Mesenchymal stem cell (in vitro differentiated cells and primary cell): ENCODE data around the gene POT1.
A peak's percentile ranks its signal among the peaks of the same experiment; 100 is the strongest.

Experiments
- DNase-seq: peaks from one replicate; pipeline ENCODE4 v3.0.0-alpha.2; 2013
- H2AFZ ChIP-seq: one replicate; pipeline ENCODE4 v1.6.1; 2013; ENCODE audit warnings: low read depth, mild to moderate bottlenecking, control low read depth, inconsistent platforms, low read length, moderate library complexity
- H2AK5ac ChIP-seq: 2 replicates; pipeline ENCODE4 v1.6.1; 2013; ENCODE audit warnings: low read length, moderate library complexity, mild to moderate bottlenecking, inconsistent platforms; ENCODE audit not compliant: severe bottlenecking
- H2BK120ac ChIP-seq: one replicate; pipeline ENCODE4 v1.6.1; 2013; ENCODE audit warnings: low read depth, mild to moderate bottlenecking, inconsistent platforms, low read length, moderate library complexity
- H2BK12ac ChIP-seq, 2 experiments: one replicate each; pipeline ENCODE4 v1.6.1; 2013; ENCODE audit warnings: inconsistent platforms in 2 of 2, low read length in 2 of 2, mild to moderate bottlenecking in 2 of 2, moderate library complexity in 2 of 2, control low read depth in 1 of 2
- H2BK15ac ChIP-seq: one replicate; pipeline ENCODE4 v1.6.1; 2013; ENCODE audit warnings: mild to moderate bottlenecking, low read depth, inconsistent platforms; ENCODE audit not compliant: poor library complexity, severe bottlenecking
- H2BK5ac ChIP-seq: 2 replicates; pipeline ENCODE4 v1.6.1; 2013; ENCODE audit warnings: low read depth, mild to moderate bottlenecking, low read length, control low read depth, inconsistent platforms; ENCODE audit not compliant: poor library complexity, severe bottlenecking
- H3K14ac ChIP-seq, 2 experiments: one replicate each; pipeline ENCODE4 v1.6.1; 2013; ENCODE audit warnings: inconsistent platforms in 2 of 2, low read length in 2 of 2, control low read depth in 1 of 2, mild to moderate bottlenecking in 1 of 2, moderate library complexity in 1 of 2
- H3K18ac ChIP-seq, 2 experiments: one replicate each; pipeline ENCODE4 v1.6.1; 2013; ENCODE audit warnings: inconsistent platforms in 2 of 2, low read length in 2 of 2, control low read depth in 1 of 2, low read depth in 1 of 2, mild to moderate bottlenecking in 1 of 2
- H3K23ac ChIP-seq, 2 experiments: one replicate each; pipeline ENCODE4 v1.6.1; 2013; ENCODE audit warnings: inconsistent platforms in 2 of 2, low read length in 2 of 2, mild to moderate bottlenecking in 2 of 2, moderate library complexity in 2 of 2, control low read depth in 1 of 2
- H3K27ac ChIP-seq: 2 replicates; pipeline ENCODE4 v1.5.1; 2013; ENCODE audit warnings: mild to moderate bottlenecking, moderate library complexity, low read length, control low read depth, inconsistent platforms; ENCODE audit not compliant: poor library complexity, severe bottlenecking
- H3K27me3 ChIP-seq, 2 experiments: 2 replicates each; pipeline versions ENCODE4 v1.6.1 to v1.7.0; 2013; ENCODE audit warnings: low read length in 2 of 2, mild to moderate bottlenecking in 2 of 2, moderate library complexity in 2 of 2, control low read depth in 1 of 2, inconsistent platforms in 1 of 2; ENCODE audit not compliant: control insufficient read depth in 1 of 2, insufficient read depth in 1 of 2
- H3K36me3 ChIP-seq, 2 experiments: 2 replicates each; pipeline versions ENCODE4 v1.6.1 to v1.7.0; 2013; ENCODE audit warnings: low read length in 2 of 2, control low read depth in 1 of 2, inconsistent platforms in 1 of 2, low read depth in 1 of 2, mild to moderate bottlenecking in 1 of 2; ENCODE audit not compliant: insufficient read depth in 2 of 2, control insufficient read depth in 1 of 2
- H3K4ac ChIP-seq, 2 experiments: one replicate each; pipeline ENCODE4 v1.6.1; 2013; ENCODE audit warnings: inconsistent platforms in 2 of 2, low read length in 2 of 2, mild to moderate bottlenecking in 2 of 2, moderate library complexity in 2 of 2, control low read depth in 1 of 2, low read depth in 1 of 2
- H3K4me1 ChIP-seq: 2 replicates; pipeline ENCODE4 v1.6.1; 2013; ENCODE audit warnings: low read depth, low read length, control low read depth; ENCODE audit not compliant: control insufficient read depth, insufficient read depth
- H3K4me2 ChIP-seq: 2 replicates; pipeline ENCODE4 v1.6.1; 2013; ENCODE audit warnings: low read length, mild to moderate bottlenecking, inconsistent platforms; ENCODE audit not compliant: poor library complexity, severe bottlenecking
- H3K4me3 ChIP-seq, 2 experiments: 2 replicates each; pipeline versions ENCODE4 v1.5.1 to v1.7.0; 2013; ENCODE audit warnings: low read length in 2 of 2, mild to moderate bottlenecking in 2 of 2, control low read depth in 1 of 2, low read depth in 1 of 2; ENCODE audit not compliant: insufficient read depth in 1 of 2
- H3K79me1 ChIP-seq: replicated peaks from 2 replicates; pipeline ENCODE4 v1.6.1; 2013; ENCODE audit warnings: mild to moderate bottlenecking, control low read depth, low read length, inconsistent platforms; ENCODE audit not compliant: poor library complexity, severe bottlenecking
- H3K9ac ChIP-seq: 2 replicates; pipeline ENCODE4 v1.7.0; 2013; ENCODE audit warnings: mild to moderate bottlenecking, low read length, moderate library complexity
- H3K9me3 ChIP-seq: 2 replicates; pipeline ENCODE4 v1.7.0; 2013; ENCODE audit warnings: mild to moderate bottlenecking, low read length; ENCODE audit not compliant: control insufficient read depth
- H4K8ac ChIP-seq: one replicate; pipeline ENCODE4 v1.6.1; 2013; ENCODE audit warnings: inconsistent platforms, mild to moderate bottlenecking, low read length, moderate library complexity
- H4K91ac ChIP-seq: one replicate; pipeline ENCODE4 v1.6.1; 2013; ENCODE audit warnings: mild to moderate bottlenecking, low read length, inconsistent platforms
- WGBS: methylation state at CpG from one replicate; pipeline ENCODE4 v1.1.7; 2013; ENCODE audit warnings: mixed read lengths; 5-methylcytosine and 5-hydroxymethylcytosine counted together

The POT1 gene

DNA sequence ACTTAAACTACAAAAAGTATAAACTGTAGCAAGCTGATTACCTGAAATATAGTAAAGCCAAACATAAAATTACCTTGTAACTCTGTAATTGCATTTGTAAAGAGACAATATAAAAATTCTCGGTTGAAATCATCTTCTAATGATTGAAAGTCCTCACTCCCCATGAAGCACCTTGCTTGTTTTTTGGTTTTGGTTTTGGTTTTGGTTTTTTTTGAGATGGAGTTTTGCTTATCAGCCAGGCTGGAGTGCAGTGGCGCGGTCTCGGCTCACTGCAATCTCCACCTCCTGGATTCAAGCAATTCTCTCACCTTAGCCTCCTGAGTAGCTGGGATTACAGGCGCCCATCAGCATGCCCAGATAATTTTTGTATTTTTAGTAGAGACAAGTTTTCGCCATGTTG, 130.2 kb downstream of the POT1 start:
- no peak overlapping the region for H3K18ac ChIP-seq
- H3K9ac ChIP-seq: no peak overlapping the region
- no peaks in the 10 kb centered on the region for H3K79me1 ChIP-seq
- H2BK120ac ChIP-seq: no peak overlapping the region
- no peak overlapping the region for H2BK15ac ChIP-seq
- no peaks in the 10 kb centered on the region for H3K27me3 ChIP-seq
- no peak overlapping the region for H3K23ac ChIP-seq
- no peak overlapping the region for H4K91ac ChIP-seq
- H3K9me3 ChIP-seq: no peaks in the 10 kb centered on the region
- 96% methylated on average over 2 of the region's 6 CpGs for WGBS
- no peak overlapping the region for H4K8ac ChIP-seq
- H3K4me3 ChIP-seq: no peak overlapping the region
- no peak overlapping the region for H2BK5ac ChIP-seq
- H3K27ac ChIP-seq: no peak overlapping the region
- no peaks in the 10 kb centered on the region for H3K4me1 ChIP-seq
- H3K4me2 ChIP-seq: no peak overlapping the region
- no peaks in the 10 kb centered on the region for H3K36me3 ChIP-seq
- no peak overlapping the region for H2AK5ac ChIP-seq
- no peak overlapping the region for H3K4ac ChIP-seq
- DNase-seq: no peak
- no peak overlapping the region for H2AFZ ChIP-seq
- no peak overlapping the region for H2BK12ac ChIP-seq
- no peak overlapping the region for H3K14ac ChIP-seq

GRCh38 chr7:124796771-124797170, 132.9 kb downstream of the POT1 start:
- H2BK12ac ChIP-seq: no peak overlapping the region
- H3K4me1 ChIP-seq: no peaks in the 10 kb centered on the region
- no peak overlapping the region for H2AFZ ChIP-seq
- H3K18ac ChIP-seq: no peak overlapping the region
- no peak overlapping the region for H2BK15ac ChIP-seq
- no peak overlapping the region for H4K8ac ChIP-seq
- H3K23ac ChIP-seq: no peak overlapping the region
- no peaks in the 10 kb centered on the region for H3K36me3 ChIP-seq
- no peak overlapping the region for H3K4ac ChIP-seq
- no peaks in the 10 kb centered on the region for H3K9me3 ChIP-seq
- H2BK5ac ChIP-seq: no peak overlapping the region
- H3K4me3 ChIP-seq: no peak overlapping the region
- no peak overlapping the region for H3K27ac ChIP-seq
- H4K91ac ChIP-seq: no peak overlapping the region
- 100% methylated on average over 1 of the region's 2 CpGs for WGBS
- no peak overlapping the region for H2BK120ac ChIP-seq
- no peaks in the 10 kb centered on the region for H3K27me3 ChIP-seq
- no peak overlapping the region for H3K4me2 ChIP-seq
- DNase-seq: peak; percentile 12
- no peak overlapping the region for H2AK5ac ChIP-seq
- H3K14ac ChIP-seq: no peak overlapping the region
- no peaks in the 10 kb centered on the region for H3K79me1 ChIP-seq
- no peak overlapping the region for H3K9ac ChIP-seq

DNA sequence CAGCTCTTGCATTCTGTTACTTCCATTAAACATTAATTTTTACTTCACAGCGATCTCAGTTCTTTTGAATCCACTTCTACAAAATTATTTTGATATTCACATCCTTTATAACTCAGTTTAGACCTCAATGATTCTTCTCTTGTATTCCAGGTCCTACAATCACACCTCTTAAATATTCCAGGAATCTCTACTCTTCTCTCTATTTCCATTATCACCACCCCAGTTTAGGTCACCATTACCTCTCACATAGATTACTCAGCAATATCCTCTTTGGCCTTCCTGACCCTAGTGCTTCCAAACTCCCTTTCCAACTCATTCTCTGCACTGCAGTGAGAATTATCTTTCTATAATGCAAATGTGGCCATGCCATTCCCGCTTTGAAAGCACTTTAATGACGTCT, 136.9 kb downstream of the POT1 start:
- Histone ChIP-seq H2BK120ac (no peak overlapping the region), H3K27me3 (no peaks in the 10 kb centered on the region), H3K36me3 (no peaks in the 10 kb centered on the region), H3K4me2 (no peak overlapping the region), H3K4ac (no peak overlapping the region), H3K4me1 (no peaks in the 10 kb centered on the region), H3K4me3 (no peak overlapping the region), H4K8ac (no peak overlapping the region), H3K79me1 (no peaks in the 10 kb centered on the region), H3K18ac (no peak overlapping the region), H3K9me3 (no peaks in the 10 kb centered on the region), H3K23ac (no peak overlapping the region), H3K27ac (no peak overlapping the region), H2AFZ (no peak overlapping the region), H2BK15ac (no peak overlapping the region), H3K14ac (no peak overlapping the region), H2AK5ac (no peak overlapping the region), H2BK5ac (no peak overlapping the region), H4K91ac (no peak overlapping the region), H2BK12ac (no peak overlapping the region), H3K9ac (no peak overlapping the region)
- DNase-seq: no peak
- WGBS: 81% methylated on average over 3 of the region's 3 CpGs

GRCh38 chr7:124792002-124792401, 137.6 kb downstream of the POT1 start:
- no peak overlapping the region for H2BK15ac ChIP-seq
- H3K14ac ChIP-seq: no peak overlapping the region
- no peak overlapping the region for H3K27ac ChIP-seq
- no peaks in the 10 kb centered on the region for H3K9me3 ChIP-seq
- H3K9ac ChIP-seq: no peak overlapping the region
- H3K23ac ChIP-seq: no peak overlapping the region
- no peaks in the 10 kb centered on the region for H3K4me1 ChIP-seq
- H4K91ac ChIP-seq: no peak overlapping the region
- H2AK5ac ChIP-seq: no peak overlapping the region
- no peak overlapping the region for H3K4ac ChIP-seq
- no peak overlapping the region for H4K8ac ChIP-seq
- H3K36me3 ChIP-seq: no peaks in the 10 kb centered on the region
- no peaks in the 10 kb centered on the region for H3K79me1 ChIP-seq
- no peak overlapping the region for H3K18ac ChIP-seq
- H2BK12ac ChIP-seq: no peak overlapping the region
- no peak overlapping the region for H2BK120ac ChIP-seq
- H2BK5ac ChIP-seq: no peak overlapping the region
- no peak overlapping the region for H3K4me3 ChIP-seq
- H3K4me2 ChIP-seq: no peak overlapping the region
- no peak overlapping the region for H2AFZ ChIP-seq
- peak; percentile 39 for DNase-seq
- no peaks in the 10 kb centered on the region for H3K27me3 ChIP-seq
